HEK293 (cell line): ENCODE measurements around the gene DPF3.

ENCODE experiments used
- CTCF ChIA-PET: fragments of 350-600 bp; formaldehyde crosslinking; extraction: SDS; loops from one replicate; lab custom pipeline; 2021; ENCODE audit warnings: antibody characterized with exemption; lab: Yijun Ruan, JAX
- POLR2A ChIA-PET: fragments of 300-600 bp; formaldehyde crosslinking; extraction: SDS; loops from one replicate; lab custom pipeline; 2020; ENCODE audit warnings: antibody characterized with exemption, inconsistent platforms; lab: Yijun Ruan, JAX
- H3K27ac ChIP-seq: fragments of 200-500 bp; sonication (Bioruptor generic); 2 replicates; pipeline ENCODE4 v1.5.1; 2014; ENCODE audit warnings: low read depth, low read length, control low read depth, inconsistent platforms; ENCODE audit errors: extremely low read depth
- H3K36me3 ChIP-seq, 2 experiments: fragments of 200-500 bp in 1 of 2; sonication (Bioruptor generic) in 1 of 2; 1 replicate in 1 of 2; 2 replicates in 1 of 2; pipeline ENCODE4 v1.5.1; 2014 to 2017; ENCODE audit warnings: inconsistent platforms in 2 of 2, low read length in 2 of 2; ENCODE audit not compliant: control insufficient read depth in 2 of 2, insufficient read depth in 1 of 2
- H3K4me1 ChIP-seq: fragments of 200-500 bp; sonication (Bioruptor generic); 2 replicates; pipeline ENCODE4 v1.5.1; 2014; ENCODE audit warnings: mild to moderate bottlenecking, low read length, inconsistent platforms; ENCODE audit not compliant: control insufficient read depth, insufficient read depth
- H3K4me3 ChIP-seq: 2 replicates; pipeline ENCODE4 v1.5.1; 2011; ENCODE audit warnings: low read depth, mild to moderate bottlenecking, control low read depth, low read length, moderate library complexity
- H3K9me3 ChIP-seq: fragments of 200-500 bp; sonication (Bioruptor generic); 2 replicates; pipeline ENCODE4 v1.5.1; 2014; ENCODE audit warnings: low read depth, low read length, inconsistent platforms; ENCODE audit not compliant: control insufficient read depth, insufficient read depth
- PRDM1 ChIP-seq: fragments of 450-650 bp; formaldehyde crosslinking; IDR thresholded peaks from 2 replicates; pipeline ENCODE4; 2016; ENCODE audit warnings: missing biosample characterization, missing genetic modification characterization
- PRDM4 ChIP-seq: fragments of 450-650 bp; formaldehyde crosslinking; IDR thresholded peaks from 2 replicates; pipeline ENCODE4 v1.5.1; 2017; ENCODE audit warnings: missing biosample characterization, missing genetic modification characterization
- SP3 ChIP-seq: fragments of 450-650 bp; formaldehyde crosslinking; IDR thresholded peaks from 2 replicates; pipeline ENCODE4 v1.5.1; 2016; ENCODE audit warnings: missing biosample characterization, missing genetic modification characterization
- ZNF132 ChIP-seq: fragments of 450-650 bp; formaldehyde crosslinking; IDR thresholded peaks from 2 replicates; pipeline ENCODE4 v1.5.1; 2017; ENCODE audit warnings: missing biosample characterization, missing genetic modification characterization, borderline replicate concordance
- ZNF138 ChIP-seq: fragments of 450-650 bp; formaldehyde crosslinking; IDR thresholded peaks from 2 replicates; pipeline ENCODE4 v1.5.1; 2016; ENCODE audit warnings: missing biosample characterization, missing genetic modification characterization, borderline replicate concordance
- ZNF223 ChIP-seq: fragments of 450-650 bp; formaldehyde crosslinking; IDR thresholded peaks from 2 replicates; pipeline ENCODE4 v1.5.1; 2016; ENCODE audit warnings: missing biosample characterization, missing genetic modification characterization
- ZNF354C ChIP-seq: fragments of 450-650 bp; formaldehyde crosslinking; IDR thresholded peaks from 2 replicates; pipeline ENCODE4 v1.5.1; 2016; ENCODE audit warnings: missing biosample characterization, missing genetic modification characterization, low read depth, borderline replicate concordance
- ZNF416 ChIP-seq: fragments of 450-650 bp; formaldehyde crosslinking; IDR thresholded peaks from 2 replicates; pipeline ENCODE4 v1.5.1; 2016; ENCODE audit warnings: missing biosample characterization, missing genetic modification characterization
- ZNF473 ChIP-seq: fragments of 450-650 bp; formaldehyde crosslinking; IDR thresholded peaks from 2 replicates; pipeline ENCODE4 v1.5.1; 2017; ENCODE audit warnings: missing biosample characterization, missing genetic modification characterization
- ZNF501 ChIP-seq: fragments of 450-650 bp; formaldehyde crosslinking; IDR thresholded peaks from 2 replicates; pipeline ENCODE4 v1.5.1; 2016; ENCODE audit warnings: missing biosample characterization, missing genetic modification characterization
- ZNF521 ChIP-seq: fragments of 450-650 bp; formaldehyde crosslinking; IDR thresholded peaks from 2 replicates; pipeline ENCODE4 v1.5.1; 2017; ENCODE audit warnings: missing biosample characterization, mild to moderate bottlenecking, missing genetic modification characterization
- ZNF624 ChIP-seq: fragments of 450-650 bp; formaldehyde crosslinking; IDR thresholded peaks from 2 replicates; pipeline ENCODE4 v1.5.1; 2017; ENCODE audit warnings: missing biosample characterization, missing genetic modification characterization
- ZSCAN16 ChIP-seq: fragments of 450-650 bp; formaldehyde crosslinking; IDR thresholded peaks from 2 replicates; pipeline ENCODE4 v1.5.1; 2016; ENCODE audit warnings: missing biosample characterization, missing genetic modification characterization
- TF ChIP-seq, protein P1 (sequence below): fragments of 450-650 bp; formaldehyde crosslinking; IDR thresholded peaks from 2 replicates; pipeline ENCODE4 v1.5.1; 2017; ENCODE audit warnings: missing biosample characterization, mild to moderate bottlenecking, missing genetic modification characterization, moderate library complexity
- TF ChIP-seq, protein P2 (sequence below): fragments of 450-650 bp; formaldehyde crosslinking; IDR thresholded peaks from 2 replicates; pipeline ENCODE4 v1.5.1; 2016; ENCODE audit warnings: missing biosample characterization, missing genetic modification characterization
- TF ChIP-seq, protein P3 (sequence below): fragments of 450-650 bp; formaldehyde crosslinking; IDR thresholded peaks from 2 replicates; pipeline ENCODE4 v1.5.1; 2016; ENCODE audit warnings: missing biosample characterization, missing genetic modification characterization, borderline replicate concordance
- TF ChIP-seq, protein P4 (sequence below): fragments of 450-650 bp; formaldehyde crosslinking; IDR thresholded peaks from 2 replicates; pipeline ENCODE4 v1.5.1; 2016; ENCODE audit warnings: missing biosample characterization, missing genetic modification characterization, low read depth

DPF3 gene

DNA sequence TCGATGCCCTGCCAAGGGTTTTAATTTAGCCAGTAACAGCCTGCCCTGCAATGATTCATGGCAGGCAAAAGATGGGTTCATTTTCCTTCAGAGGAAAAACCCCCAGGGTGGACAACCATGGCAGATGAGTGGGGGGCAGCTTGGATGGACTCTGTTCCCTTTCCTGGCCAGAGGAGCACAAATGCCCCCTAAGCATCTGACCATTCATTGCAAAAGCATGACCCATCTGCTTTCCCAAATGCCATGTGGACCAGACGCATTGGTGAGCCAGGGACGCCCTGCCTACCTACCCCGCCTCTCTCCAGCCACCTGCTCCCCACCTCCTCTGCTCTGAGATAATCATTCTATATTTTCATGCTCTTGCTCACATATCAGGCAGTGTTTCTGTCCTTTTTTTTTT, 281.9 kb downstream of the DPF3 start:
- POLR2A ChIA-PET, result no interaction called here
- no peaks in the 10 kb centered on the region for H3K36me3 ChIP-seq
- CTCF ChIA-PET, result no interaction called here
- TF ChIP-seq, protein P1, sequence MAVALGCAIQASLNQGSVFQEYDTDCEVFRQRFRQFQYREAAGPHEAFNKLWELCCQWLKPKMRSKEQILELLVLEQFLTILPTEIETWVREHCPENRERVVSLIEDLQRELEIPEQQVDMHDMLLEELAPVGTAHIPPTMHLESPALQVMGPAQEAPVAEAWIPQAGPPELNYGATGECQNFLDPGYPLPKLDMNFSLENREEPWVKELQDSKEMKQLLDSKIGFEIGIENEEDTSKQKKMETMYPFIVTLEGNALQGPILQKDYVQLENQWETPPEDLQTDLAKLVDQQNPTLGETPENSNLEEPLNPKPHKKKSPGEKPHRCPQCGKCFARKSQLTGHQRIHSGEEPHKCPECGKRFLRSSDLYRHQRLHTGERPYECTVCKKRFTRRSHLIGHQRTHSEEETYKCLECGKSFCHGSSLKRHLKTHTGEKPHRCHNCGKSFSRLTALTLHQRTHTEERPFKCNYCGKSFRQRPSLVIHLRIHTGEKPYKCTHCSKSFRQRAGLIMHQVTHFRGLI (tag by site-specific recombination), result no peak
- no peak for TF ChIP-seq PRDM1 (tag by site-specific recombination)
- TF ChIP-seq ZNF416 (tag by site-specific recombination), result no peak
- TF ChIP-seq ZNF521, result no peak
- no peak for TF ChIP-seq ZNF354C (tag by site-specific recombination)
- TF ChIP-seq, protein P2, sequence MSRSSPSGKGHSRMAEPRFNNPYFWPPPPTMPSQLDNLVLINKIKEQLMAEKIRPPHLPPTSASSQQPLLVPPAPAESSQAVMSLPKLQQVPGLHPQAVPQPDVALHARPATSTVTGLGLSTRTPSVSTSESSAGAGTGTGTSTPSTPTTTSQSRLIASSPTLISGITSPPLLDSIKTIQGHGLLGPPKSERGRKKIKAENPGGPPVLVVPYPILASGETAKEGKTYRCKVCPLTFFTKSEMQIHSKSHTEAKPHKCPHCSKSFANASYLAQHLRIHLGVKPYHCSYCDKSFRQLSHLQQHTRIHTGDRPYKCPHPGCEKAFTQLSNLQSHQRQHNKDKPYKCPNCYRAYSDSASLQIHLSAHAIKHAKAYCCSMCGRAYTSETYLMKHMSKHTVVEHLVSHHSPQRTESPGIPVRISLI (tag by site-specific recombination), result no peak
- TF ChIP-seq ZNF473, result no peak
- TF ChIP-seq ZNF138 (tag by site-specific recombination), result no peak
- TF ChIP-seq PRDM4 (tag by site-specific recombination), result no peak
- TF ChIP-seq ZNF624 (tag by site-specific recombination), result no peak
- TF ChIP-seq SP3 (tag by site-specific recombination), result no peak
- TF ChIP-seq, protein P3, sequence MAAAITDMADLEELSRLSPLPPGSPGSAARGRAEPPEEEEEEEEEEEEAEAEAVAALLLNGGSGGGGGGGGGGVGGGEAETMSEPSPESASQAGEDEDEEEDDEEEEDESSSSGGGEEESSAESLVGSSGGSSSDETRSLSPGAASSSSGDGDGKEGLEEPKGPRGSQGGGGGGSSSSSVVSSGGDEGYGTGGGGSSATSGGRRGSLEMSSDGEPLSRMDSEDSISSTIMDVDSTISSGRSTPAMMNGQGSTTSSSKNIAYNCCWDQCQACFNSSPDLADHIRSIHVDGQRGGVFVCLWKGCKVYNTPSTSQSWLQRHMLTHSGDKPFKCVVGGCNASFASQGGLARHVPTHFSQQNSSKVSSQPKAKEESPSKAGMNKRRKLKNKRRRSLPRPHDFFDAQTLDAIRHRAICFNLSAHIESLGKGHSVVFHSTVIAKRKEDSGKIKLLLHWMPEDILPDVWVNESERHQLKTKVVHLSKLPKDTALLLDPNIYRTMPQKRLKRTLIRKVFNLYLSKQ (tag by site-specific recombination), result no peak
- no peaks in the 10 kb centered on the region for H3K9me3 ChIP-seq
- no peak overlapping the region for H3K4me3 ChIP-seq
- H3K4me1 ChIP-seq, result no peaks in the 10 kb centered on the region
- no peak overlapping the region for H3K27ac ChIP-seq

GRCh38 chr14:72611506-72611905, 282.4 kb downstream of the DPF3 start:
- no peak overlapping the region for H3K27ac ChIP-seq
- no peaks in the 10 kb centered on the region for H3K36me3 ChIP-seq
- ChIA-PET CTCF (no interaction called here), POLR2A (no interaction called here)
- no peaks in the 10 kb centered on the region for H3K9me3 ChIP-seq
- H3K4me3 ChIP-seq, result no peak overlapping the region
- TF ChIP-seq, protein P4, sequence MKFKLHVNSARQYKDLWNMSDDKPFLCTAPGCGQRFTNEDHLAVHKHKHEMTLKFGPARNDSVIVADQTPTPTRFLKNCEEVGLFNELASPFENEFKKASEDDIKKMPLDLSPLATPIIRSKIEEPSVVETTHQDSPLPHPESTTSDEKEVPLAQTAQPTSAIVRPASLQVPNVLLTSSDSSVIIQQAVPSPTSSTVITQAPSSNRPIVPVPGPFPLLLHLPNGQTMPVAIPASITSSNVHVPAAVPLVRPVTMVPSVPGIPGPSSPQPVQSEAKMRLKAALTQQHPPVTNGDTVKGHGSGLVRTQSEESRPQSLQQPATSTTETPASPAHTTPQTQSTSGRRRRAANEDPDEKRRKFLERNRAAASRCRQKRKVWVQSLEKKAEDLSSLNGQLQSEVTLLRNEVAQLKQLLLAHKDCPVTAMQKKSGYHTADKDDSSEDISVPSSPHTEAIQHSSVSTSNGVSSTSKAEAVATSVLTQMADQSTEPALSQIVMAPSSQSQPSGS (tag by site-specific recombination), result 0 out of 2 replicates have a peak, but pooled peaks have one; percentile 24
- TF ChIP-seq ZNF132 (tag by site-specific recombination) (no peak), ZNF223 (tag by site-specific recombination) (no peak), ZNF501 (no peak), ZSCAN16 (tag by site-specific recombination) (no peak), PRDM4 (tag by site-specific recombination) (no peak)
- H3K4me1 ChIP-seq, result no peaks in the 10 kb centered on the region
